Limb (tissue), 2 donors: ENCODE data around the gene BEGAIN.
"Not testable (repeated sequence)": the region's sequence is repeated elsewhere in the genome, so short reads cannot be mapped to it uniquely, and the experiment has no call there.

ENCODE experiments used
- DNase-seq, 2 donors: peaks; one replicate each; pipeline ENCODE4 v3.0.0-alpha.2; 2016; ENCODE audit errors: extremely low spot score in 2 of 2

BEGAIN gene

DNA sequence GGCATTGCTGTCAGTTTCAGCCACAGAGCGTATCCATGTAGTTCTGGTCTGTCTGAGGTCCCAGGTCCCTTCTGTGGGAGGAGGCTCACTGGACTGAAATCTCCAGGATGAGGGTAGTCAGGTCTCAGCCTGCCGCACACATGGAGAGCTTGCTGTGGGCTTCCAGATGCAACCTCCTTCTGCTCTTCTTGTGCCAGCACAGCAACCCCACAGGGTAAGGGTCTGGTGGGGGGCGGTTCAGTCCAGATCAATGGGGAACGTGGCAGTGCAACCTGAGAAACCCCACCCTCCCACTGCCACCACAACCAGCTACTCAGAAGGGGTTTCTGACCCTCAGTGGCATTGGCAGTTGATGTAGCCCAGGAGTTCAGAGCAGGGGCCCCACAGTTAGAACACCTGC, 61.2 kb downstream of the BEGAIN start:
- DNase-seq = no peak

DNA sequence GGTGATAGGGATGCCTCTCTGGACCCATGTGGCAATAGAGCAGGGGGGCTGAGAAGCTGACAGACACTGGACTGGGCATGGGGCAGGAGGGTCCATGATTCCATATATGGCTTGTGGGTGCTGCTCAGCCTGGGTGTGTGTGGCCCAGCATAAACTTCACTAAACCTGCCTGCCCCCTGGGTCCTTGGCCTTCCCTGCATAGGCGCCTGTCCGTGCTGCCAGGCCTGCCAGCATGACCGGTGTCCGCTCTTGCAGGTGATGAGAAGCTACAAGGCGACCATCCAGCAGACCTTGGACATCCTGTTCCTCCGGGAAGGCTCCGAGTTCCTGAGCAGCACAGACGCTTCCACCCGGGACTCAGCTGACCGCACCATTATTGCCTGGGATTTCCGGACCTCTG, 61.6 kb downstream of the BEGAIN start:
- DNase-seq = peak in 1 of 2 donors; percentile 24

DNA sequence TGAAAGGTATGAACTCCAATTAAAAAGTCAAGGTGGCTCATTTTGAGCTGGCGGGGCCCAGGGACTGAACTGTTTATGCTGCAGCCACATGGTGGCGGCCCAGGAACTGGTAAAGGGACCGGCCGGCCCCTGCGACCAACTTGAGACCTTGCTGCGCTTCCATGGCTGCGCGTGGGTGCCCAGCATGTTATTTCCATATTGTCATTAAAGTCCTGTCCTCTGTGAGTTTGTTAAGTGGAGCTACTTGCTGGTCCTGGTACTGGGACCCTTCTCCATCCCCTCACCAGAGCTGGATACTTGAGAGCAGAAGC, 62.3 kb downstream of the BEGAIN start:
- DNase-seq = peak in 1 of 2 donors; percentile 72

DNA sequence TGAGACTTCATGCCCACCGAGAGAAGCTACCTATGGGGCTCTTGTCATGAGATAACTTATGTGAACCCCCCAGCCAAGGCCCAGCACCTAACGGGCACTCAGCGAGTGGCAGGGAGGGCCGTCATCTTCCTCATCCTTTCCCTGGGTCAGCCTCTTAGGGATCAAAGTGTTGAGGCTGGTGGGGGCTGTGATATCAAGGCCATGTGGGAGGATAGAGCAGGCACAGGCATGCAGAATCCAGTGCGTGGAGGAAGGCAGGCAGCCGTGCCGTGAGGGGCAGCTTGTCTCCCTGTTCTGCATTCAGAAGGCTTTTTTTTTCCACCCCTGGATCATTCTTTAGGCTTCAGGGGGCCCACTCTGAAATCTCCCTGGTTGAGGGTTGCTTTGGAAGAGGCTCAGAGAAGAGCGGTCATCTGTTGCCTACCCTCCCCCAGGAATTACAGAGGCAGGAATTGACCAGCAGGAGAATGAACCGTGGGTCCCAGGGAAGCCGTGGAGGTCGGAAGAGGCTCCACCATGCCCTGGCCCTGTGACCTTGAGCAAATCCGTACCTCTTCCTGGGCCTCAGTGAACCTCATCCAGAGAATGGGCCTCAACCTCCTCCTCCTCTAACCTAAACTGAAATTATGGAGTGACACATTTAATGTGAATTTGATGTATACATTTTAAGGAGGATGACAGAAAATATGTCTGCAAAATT, 62.8 kb downstream of the BEGAIN start:
- DNase-seq = peak in 1 of 2 donors; percentile 24

DNA sequence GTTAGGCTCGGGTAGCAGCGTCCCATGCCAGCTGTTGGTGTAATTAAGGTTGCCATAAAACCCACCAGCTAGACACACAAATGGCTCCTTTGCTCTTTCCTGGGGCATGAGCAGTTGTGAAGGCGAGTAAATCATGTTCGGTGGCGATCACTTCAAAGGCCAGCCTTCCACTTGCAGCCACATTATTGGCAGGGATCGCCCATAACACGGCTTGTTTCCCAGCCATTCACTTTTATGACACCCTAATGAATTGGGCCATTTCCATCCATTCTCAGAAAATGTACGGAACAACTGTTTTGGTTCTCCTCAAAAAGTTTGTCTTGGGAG, 63.4 kb downstream of the BEGAIN start:
- peak in 1 of 2 donors; percentile 31 for DNase-seq

DNA sequence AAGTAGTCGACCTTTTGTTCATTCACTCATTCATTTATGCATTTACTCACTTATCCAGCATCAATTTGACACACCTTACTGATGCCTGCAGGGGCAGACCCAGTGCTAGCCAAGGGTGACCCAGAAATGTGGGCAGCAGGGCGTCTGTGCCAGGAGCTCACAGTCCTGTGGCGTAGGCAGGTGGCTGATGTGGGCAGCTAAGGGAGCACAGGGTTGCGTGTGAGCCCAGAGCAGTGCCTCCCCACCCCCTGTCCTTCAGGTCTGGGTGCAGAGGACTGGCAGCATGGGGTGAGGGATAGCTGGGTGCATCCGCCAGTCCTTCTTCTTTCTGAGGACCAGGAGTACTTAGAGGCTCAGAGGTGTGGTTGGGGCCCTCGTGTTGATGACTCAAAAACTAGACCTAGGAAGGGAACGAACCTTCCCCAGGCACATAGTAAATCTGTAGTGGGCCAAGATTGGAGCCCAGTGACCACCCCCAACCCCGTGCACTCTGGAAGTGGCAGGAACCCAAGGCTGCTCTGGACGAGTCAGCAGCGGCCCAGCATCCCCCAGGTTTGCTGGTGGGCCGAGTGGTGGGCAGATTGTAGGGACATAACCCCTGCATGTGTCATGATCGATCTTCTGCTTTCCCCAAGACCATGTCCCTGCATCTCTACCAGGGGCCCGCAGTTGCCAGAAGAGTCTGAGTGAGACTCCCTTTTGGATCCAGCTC, 63.9 kb downstream of the BEGAIN start:
- DNase-seq = no peak

DNA sequence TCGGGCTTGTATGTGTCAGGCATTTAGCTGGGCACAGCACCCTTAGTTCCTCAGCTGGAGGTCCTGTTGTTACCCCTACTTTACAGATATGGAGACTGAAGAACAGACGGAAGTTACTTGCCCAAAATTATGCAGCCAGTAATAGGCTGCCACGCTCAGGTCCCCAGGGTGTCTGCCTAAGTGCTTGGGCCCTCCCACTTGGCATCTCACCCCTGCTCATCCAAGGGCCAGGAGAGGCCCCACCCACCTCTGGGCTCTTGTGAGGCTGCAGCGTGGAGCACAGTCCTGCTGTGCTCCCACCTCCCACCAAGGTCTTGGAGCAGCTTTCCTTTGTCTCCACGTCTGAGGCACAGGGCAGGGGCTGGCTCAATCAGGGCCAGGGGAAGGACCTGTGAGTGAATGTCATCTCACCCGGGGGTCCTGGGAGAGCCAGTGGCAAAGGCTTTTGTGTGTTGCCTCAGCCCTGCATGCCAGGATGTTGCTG, 64.6 kb downstream of the BEGAIN start:
- DNase-seq = peak in 1 of 2 donors; percentile 30

DNA sequence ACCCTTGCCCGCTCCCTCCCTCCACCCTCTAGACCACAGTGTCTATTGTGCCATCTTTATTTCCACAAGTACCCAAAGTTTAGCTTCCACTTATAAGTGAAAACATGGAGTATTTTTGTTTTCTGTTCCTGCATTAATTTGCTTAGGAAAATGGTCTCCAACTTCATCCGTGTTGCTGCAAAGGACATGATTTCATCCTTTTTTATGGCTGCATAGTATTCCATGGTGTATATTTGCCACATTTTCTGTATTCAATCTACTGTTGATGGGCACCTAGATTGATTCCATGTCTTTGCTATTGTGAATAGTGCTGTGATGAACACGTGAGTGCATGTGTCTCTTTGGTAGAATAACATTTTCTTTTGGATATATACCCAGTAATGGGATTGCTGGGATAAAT, 81.2 kb downstream of the BEGAIN start:
- not testable (repeated sequence) for DNase-seq

DNA sequence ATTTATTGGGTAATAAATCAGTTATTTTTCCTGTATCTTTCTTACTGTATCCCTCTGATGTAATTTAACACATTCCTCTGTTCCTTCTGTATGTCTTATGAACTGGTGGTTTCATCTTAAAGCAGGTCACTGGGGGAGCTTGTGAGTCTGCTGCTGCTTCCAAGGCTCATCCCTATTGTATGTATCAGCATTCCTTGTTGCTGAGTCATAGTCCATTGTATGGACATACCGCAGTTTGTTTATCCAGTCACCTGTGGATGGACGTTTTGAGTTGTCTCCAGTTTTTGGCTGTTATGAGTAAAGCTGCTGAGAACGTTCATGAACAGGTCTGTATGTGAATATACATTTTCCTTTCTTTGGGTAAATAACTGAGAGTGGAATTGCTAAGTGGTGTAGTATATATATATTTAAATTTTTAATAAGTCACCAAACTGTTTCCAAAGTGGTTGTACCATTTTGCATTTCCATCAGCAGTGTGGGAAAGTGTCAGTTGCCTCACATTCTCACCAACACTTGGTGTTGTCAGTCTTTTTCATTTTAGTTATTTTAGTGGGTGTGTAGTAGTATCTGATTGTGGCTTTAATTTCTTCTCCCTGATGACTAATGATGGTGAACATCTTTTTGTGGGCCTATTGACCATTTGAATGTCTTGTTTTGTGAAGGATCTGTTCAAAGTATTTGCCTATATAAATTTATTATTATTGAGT, 82.7 kb downstream of the BEGAIN start:
- DNase-seq = no peak

DNA sequence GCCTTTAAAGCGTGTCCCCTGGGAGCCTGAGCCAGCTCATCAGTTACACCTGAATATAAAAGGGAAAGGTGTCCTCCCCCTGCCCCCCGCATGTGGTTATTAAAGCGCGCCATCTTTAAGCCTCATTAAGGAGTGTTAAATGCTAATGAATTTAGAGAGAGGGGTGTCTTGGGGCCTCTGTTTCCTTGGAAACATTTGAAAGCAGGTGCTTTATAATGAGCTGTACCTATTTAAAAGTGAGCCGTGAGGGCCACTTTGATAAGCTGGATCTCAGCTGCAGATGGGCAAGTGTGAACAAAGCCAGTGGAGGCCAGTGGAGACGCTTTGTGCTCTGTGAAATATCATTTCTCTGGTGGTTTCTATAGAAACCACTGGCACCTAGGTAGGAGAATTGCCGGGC, 84.0 kb downstream of the BEGAIN start:
- DNase-seq = no peak

DNA sequence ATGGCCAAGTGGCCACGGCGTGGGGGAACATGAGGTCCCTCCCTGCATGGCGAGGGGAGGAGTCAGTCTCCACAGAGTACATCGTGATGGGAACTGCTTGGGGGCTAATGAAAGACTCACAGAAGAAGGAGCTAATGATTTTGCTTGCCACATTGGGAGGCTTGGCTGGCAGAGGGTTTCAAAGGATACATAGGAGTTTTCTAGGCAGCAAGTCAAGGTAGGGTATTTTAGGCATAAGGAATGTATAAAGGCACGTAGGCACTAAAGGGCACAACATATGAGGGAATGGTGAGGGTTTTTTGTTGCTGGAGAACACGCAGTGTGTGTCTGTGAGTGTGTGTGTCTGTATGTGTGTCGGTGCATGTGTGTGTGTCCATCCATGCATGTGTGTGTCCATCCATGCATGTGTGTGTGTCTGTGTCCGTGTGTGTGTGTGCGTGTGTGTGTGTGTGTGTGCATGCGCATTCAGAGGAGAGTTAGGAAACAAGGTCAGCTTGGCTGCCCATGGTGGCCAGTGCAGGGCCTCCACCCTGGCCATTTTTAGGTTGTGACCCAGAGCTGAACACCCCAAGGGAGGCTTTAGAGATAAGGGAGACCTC, 84.5 kb downstream of the BEGAIN start:
- no peak for DNase-seq

DNA sequence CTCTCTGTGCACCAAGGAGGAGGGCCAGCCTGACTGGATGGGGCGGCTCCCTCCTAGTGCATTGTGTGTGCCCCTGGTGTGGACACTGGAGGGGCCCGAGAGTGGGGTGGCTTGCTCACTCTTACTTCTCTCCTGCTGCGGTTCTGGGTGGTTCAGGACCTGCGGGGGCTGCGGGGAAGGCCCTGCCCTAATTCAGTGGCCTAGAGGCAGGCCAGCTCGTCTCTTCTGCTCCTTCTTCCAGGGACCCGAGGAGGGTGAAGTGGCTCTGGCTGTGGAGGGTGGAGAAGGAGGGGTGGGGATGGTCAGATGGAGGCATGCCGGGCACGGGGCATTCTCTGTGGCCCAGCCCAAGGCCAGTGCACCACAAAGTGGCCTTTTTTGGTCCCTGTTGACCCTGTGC, 87.1 kb downstream of the BEGAIN start:
- DNase-seq = no peak

DNA sequence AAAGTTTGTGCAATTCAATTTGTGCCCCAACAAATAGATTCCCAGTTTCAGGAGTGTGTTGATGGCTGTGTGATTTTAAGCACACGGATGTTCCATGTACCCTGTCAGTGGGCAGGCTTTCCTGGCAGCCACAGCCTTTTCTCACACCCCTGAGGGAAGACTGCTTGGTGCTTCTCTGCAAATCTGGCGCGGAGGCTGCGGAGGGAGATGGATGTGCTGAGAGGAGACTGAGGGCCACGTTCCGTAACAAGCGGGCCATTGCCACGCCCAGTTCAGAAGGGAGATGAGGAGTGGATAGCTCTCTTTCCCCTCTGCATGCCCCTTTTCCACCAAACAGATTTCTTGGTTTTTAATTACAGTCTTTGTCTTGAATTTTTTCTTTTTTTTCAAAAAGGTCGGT, 89.1 kb downstream of the BEGAIN start:
- no peak for DNase-seq

DNA sequence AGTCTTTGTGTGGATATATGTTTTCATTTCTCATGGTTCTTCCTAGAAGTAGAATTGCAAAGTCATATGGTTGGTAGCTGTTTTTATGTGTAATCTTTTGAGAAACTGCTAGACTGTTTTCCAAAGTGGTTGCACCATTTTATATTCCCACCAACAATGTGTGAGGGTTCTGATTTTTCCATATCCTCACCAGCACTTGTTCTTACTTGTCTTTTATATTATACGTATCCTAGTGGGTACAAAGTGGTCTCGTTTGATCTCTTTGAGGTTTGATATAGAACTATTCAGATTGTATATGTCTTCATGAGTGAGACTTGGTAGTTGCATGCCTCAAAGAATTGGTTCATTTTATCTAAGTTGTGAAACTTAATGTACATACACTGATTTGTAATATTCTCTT, 91.3 kb downstream of the BEGAIN start:
- DNase-seq = no peak

DNA sequence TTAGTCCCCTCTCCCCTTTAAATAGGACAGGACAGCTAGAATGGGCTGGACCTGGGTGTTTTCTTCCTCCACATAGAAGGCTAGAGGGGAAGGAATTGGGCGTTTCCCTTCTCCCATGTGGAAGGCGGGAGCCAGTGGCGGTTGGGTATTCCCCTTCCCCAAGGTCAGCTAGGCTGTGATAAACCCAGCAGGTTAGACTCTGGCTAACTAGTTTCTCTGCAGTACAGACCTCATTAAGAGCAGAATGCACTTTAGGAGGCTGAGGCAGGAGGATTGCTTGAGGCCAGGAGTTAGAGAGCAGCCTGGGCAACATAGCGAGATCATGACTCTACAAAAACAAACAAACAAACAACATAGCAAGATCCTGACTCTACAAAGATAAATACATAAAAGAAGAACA, 92.6 kb downstream of the BEGAIN start:
- DNase-seq = no peak

DNA sequence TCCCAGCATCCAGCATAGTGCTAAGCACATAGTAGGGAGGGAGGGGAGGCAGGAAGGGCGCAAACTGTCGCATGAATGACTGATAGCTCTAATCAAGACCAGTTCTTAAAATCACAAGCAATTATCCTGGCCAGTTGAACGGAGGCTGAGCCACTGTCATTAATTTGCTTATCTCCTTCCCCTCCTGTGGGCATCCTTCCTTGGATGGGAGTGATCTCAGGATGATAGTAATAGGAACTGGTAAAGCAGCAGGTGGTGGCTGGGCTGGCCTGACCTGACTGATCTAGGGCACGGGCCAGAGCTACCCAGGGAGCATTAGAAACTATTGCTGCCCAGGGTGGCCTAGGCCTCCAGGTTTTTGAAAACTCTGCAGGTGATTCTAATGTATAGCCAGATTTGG, 97.0 kb downstream of the BEGAIN start:
- DNase-seq = no peak

DNA sequence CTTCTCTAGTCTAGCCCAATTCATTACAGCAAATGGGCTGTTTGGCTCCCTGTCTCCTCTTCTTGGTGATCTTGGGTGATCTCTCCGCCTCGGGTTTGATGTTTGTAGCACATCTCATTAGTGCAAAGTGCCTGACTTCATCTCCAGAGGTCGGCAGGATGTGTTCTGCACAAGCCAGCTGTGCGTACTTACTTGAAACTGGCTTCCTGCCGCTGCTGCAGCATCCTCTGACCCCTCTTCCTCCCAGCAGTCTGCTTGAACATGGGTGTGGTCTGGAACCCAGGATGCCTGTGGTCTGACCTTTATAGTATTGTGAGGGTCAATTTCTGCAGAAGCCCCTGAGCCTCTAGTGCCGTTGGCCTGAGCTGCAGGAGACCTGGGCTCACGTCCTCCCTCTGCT, 99.2 kb downstream of the BEGAIN start:
- no peak for DNase-seq

DNA sequence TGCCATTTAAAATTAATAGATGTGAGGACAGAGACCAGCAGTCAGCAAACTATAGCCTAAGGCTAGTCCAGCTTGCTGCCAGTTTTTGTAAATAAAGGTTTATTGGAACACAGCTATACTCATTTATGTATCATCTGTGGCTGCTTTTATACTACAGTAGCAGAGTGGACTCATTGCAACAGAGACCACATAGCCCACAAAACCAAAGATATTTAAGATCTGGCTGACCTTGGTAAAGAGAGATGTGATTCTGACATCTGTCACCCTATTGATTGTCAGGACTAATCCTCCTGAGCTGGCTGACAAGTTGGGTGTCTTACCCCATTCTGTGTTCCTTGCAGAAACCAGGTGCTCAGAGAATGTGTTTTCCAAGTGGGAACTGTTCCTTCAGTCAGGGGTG, 99.9 kb downstream of the BEGAIN start:
- no peak for DNase-seq
